22Rv1 (cell line): ENCODE results near the gene SETD5.

ENCODE experiments used
- CTCF ChIP-seq: fragments of 450-650 bp; IDR thresholded peaks from 2 replicates; pipeline ENCODE4 v1.5.1; 2017; ENCODE audit warnings: mild to moderate bottlenecking
- ZFX ChIP-seq: fragments of 450-650 bp; IDR thresholded peaks from 2 replicates; pipeline ENCODE4 v1.6.1; 2017; ENCODE audit warnings: antibody characterized with exemption, borderline replicate concordance

GRCh38 chr3:9362731-9363530, 34.5 kb upstream of the SETD5 start, which contains the start of gene THUMPD3:
- TF ChIP-seq CTCF (no peak), ZFX (no peak)
